Uterus (tissue), 2 donors: ENCODE data around the gene NSD2.

Experiments
- CTCF ChIP-seq, 4 experiments: fragments of 200-600 bp in 2 of 4; fragments of 450-650 bp in 2 of 4; sonication (generic) in 2 of 4; IDR thresholded peaks; one replicate each; pipeline ENCODE4 v1.5.1; 2016 to 2019; ENCODE audit warnings: antibody characterized with exemption in 4 of 4, mild to moderate bottlenecking in 2 of 4, moderate library complexity in 1 of 4
- POLR2A ChIP-seq, 2 donors: fragments of 450-650 bp; IDR thresholded peaks; one replicate each; pipeline ENCODE4 v1.6.1; 2016; ENCODE audit warnings: antibody characterized with exemption in 2 of 2, mild to moderate bottlenecking in 1 of 2, moderate library complexity in 1 of 2

GRCh38 chr4:1972414-1972813 is 101.2 kb downstream of the NSD2 start:
- TF ChIP-seq CTCF (IDR thresholded peaks at IDR 0.05) (no peak), POLR2A (IDR thresholded peaks at IDR 0.05) (no peak)
